ENCODE measurements around the gene SUMO3. TPM values are rescaled to one million over a fixed set of nuclear protein-coding genes. Genes with fewer than 3 reads are reported as not detected.

The SUMO3 gene
- total RNA-seq, 1 experiment from 2014 or later, result 81.5 TPM

DNA sequence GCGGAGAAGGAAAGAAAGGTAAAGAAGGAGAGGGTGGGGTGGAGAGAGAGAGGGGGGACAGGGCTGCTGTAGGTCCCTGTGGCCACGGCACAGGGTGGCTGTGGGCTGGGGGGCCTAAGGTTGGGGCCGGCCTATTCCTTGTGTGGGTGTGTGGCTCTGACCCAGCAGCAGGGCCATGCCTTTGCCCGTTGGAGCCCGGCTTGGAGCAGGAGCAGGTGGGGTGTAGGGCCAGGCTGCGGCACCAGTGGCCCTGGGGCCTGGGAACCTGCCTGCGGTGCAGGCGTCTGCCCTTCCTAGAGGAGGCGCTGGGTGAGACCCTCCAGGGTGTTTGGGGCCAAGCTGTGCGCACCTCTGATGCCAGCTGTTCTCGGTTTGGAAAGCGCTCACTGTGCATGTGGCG is 19.7 kb upstream of the SUMO3 start:
- no peaks in the 10 kb centered on the region for H3K9me3 ChIP-seq (ENCODE audit: insufficient read depth, low read depth)
- POLR2A ChIA-PET (ENCODE audit: unreplicated experiment), result no interaction called here
- DNase-seq, result no peak
- CTCF ChIA-PET, result interaction anchor here (0.6 kb wide), 1 partner anchor 438 kb away, joined by 3 read pairs; no protein-coding TSS in a partner anchor
- no peaks in the 10 kb centered on the region for H3K36me3 ChIP-seq (ENCODE audit: low read depth)
- TF ChIP-seq, protein P1, sequence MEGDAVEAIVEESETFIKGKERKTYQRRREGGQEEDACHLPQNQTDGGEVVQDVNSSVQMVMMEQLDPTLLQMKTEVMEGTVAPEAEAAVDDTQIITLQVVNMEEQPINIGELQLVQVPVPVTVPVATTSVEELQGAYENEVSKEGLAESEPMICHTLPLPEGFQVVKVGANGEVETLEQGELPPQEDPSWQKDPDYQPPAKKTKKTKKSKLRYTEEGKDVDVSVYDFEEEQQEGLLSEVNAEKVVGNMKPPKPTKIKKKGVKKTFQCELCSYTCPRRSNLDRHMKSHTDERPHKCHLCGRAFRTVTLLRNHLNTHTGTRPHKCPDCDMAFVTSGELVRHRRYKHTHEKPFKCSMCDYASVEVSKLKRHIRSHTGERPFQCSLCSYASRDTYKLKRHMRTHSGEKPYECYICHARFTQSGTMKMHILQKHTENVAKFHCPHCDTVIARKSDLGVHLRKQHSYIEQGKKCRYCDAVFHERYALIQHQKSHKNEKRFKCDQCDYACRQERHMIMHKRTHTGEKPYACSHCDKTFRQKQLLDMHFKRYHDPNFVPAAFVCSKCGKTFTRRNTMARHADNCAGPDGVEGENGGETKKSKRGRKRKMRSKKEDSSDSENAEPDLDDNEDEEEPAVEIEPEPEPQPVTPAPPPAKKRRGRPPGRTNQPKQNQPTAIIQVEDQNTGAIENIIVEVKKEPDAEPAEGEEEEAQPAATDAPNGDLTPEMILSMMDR (conservative IDR thresholded peaks at IDR 0.05), result no peak
- TF ChIP-seq EZH2 (IDR thresholded peaks at IDR 0.05; ENCODE audit: low read depth), result no peak
- H4K20me1 ChIP-seq (ENCODE audit: insufficient read depth), result no peaks in the 10 kb centered on the region; the same call in 1 of the 2 replicates
- no peaks in the 10 kb centered on the region for H3K9me2 ChIP-seq (ENCODE audit: insufficient read depth)
- H2AFZ ChIP-seq, result no peak overlapping the region
- no peak overlapping the region for H3K27ac ChIP-seq
- H3K79me2 ChIP-seq (ENCODE audit: low read depth), result no peaks in the 10 kb centered on the region
- no peaks in the 10 kb centered on the region; the same call in 1 of the 2 replicates for H3K4me1 ChIP-seq (replicated peaks; ENCODE audit: insufficient read depth)
- no peak overlapping the region for H3K4me3 ChIP-seq
- no peaks in the 10 kb centered on the region for H3F3A ChIP-seq (ENCODE audit: insufficient read depth, low read depth)
- no peak overlapping the region for H3K4me2 ChIP-seq
- H3K27me3 ChIP-seq (ENCODE audit: insufficient read depth, low read depth), result no peaks in the 10 kb centered on the region
- intact Hi-C loops (cut with micrococcal nuclease; ENCODE audit: unreplicated experiment), result no loop called here
- no TSS peak for BruUV-seq (replicated peaks)

DNA sequence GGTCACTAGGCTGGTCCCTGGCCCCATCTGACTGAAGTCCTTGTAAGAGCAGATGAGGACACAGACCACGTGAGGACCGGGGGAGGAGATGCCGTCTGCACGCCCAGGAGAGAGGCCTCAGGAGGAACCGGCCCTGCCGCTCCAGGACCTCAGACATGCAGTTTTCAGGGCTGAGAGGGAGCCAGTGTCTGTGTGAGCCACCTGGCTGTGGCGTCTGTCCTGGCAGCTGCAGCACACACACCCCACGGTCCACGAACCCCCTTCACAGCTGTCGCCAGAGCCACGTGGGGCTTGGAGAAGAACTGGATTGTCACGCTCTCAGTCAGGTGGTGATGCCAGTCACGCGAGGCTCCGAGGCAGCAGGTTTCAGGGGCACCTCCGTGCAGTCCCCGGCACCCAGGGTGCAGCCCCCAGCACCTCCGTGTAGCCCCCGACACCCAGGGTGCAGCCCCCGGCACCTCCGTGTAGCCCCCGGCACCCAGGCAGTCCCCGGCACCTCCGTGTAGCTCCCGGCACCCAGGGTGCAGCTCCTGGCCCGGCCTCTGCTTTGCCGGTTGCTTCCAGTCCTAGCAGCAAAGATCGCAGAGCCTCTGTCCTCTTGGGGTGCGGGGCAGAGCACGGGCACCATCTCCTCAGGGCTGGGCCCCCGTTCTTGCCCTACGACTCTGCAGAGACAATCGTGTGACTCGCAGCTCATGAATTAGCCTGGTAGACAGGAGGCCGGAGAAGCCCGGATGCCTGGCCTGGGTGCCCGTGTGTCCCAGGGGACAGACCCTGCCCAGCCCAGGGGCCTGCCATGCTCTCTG is 19.0 kb upstream of the SUMO3 start:
- no peaks in the 10 kb centered on the region for H3K9me3 ChIP-seq (ENCODE audit: insufficient read depth, low read depth)
- no peaks in the 10 kb centered on the region for H3K27me3 ChIP-seq (ENCODE audit: insufficient read depth, low read depth)
- H3K36me3 ChIP-seq (ENCODE audit: low read depth), result no peaks in the 10 kb centered on the region
- H3K79me2 ChIP-seq (ENCODE audit: low read depth), result no peaks in the 10 kb centered on the region
- no peaks in the 10 kb centered on the region for H3K9me2 ChIP-seq (ENCODE audit: insufficient read depth)
- no peaks in the 10 kb centered on the region; the same call in 1 of the 2 replicates for H4K20me1 ChIP-seq (ENCODE audit: insufficient read depth)
- H3K4me1 ChIP-seq (replicated peaks; ENCODE audit: insufficient read depth), result no peaks in the 10 kb centered on the region; the same call in 1 of the 2 replicates
- peak; percentile 49 to 63 for DNase-seq
- no peak overlapping the region for H3K4me3 ChIP-seq
- H3K4me2 ChIP-seq, result 0 out of 2 replicates have a peak overlapping the region, but pooled peaks have one; percentile 13
- ChIA-PET POLR2A (ENCODE audit: unreplicated experiment) (no interaction called here), CTCF (interaction anchor here (0.5 to 0.6 kb wide), 2 partner anchors 439 to 468 kb away, joined by 3 to 12 read pairs; no protein-coding TSS in a partner anchor)
- H3F3A ChIP-seq (ENCODE audit: insufficient read depth, low read depth), result no peaks in the 10 kb centered on the region
- no peak overlapping the region for H3K27ac ChIP-seq
- no TSS peak for BruUV-seq (replicated peaks)
- TF ChIP-seq, protein P1 (conservative IDR thresholded peaks at IDR 0.05), result no peak
- no peak for TF ChIP-seq EZH2 (IDR thresholded peaks at IDR 0.05; ENCODE audit: low read depth)
- intact Hi-C loops (cut with micrococcal nuclease; ENCODE audit: unreplicated experiment), result no loop called here
- no peak overlapping the region for H2AFZ ChIP-seq

DNA sequence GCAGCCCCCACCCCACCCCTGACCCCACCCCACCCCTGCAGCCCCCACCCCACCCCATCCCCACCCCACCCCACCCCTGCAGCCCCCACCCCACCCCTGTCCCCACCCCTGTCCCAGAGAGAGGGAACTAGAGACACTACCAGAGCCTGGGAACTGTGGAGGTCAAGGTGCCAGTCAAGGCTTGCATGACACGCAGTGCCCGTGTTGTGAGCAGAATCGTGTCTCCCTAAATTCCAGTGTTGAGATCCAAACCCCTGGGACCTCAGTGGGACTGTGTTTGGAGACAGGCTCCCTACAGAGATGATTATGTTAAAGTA is 18.4 kb upstream of the SUMO3 start:
- H2AFZ ChIP-seq, result no peak overlapping the region
- intact Hi-C loops (cut with micrococcal nuclease; ENCODE audit: unreplicated experiment), result no loop called here
- H3K4me2 ChIP-seq, result 0 out of 2 replicates have a peak overlapping the region, but pooled peaks have one; percentile 13
- H3K36me3 ChIP-seq (ENCODE audit: low read depth), result no peaks in the 10 kb centered on the region
- H3K27me3 ChIP-seq (ENCODE audit: insufficient read depth, low read depth), result no peaks in the 10 kb centered on the region
- TF ChIP-seq, protein P1 (conservative IDR thresholded peaks at IDR 0.05), result no peak
- no peak for TF ChIP-seq EZH2 (IDR thresholded peaks at IDR 0.05; ENCODE audit: low read depth)
- H3K27ac ChIP-seq, result no peak overlapping the region
- H3F3A ChIP-seq (ENCODE audit: insufficient read depth, low read depth), result no peaks in the 10 kb centered on the region
- no peaks in the 10 kb centered on the region for H3K9me2 ChIP-seq (ENCODE audit: insufficient read depth)
- DNase-seq, result no peak
- no peak overlapping the region for H3K4me3 ChIP-seq
- no peaks in the 10 kb centered on the region; the same call in 1 of the 2 replicates for H4K20me1 ChIP-seq (ENCODE audit: insufficient read depth)
- POLR2A ChIA-PET (ENCODE audit: unreplicated experiment), result no interaction called here
- no peaks in the 10 kb centered on the region for H3K9me3 ChIP-seq (ENCODE audit: insufficient read depth, low read depth)
- no peaks in the 10 kb centered on the region; the same call in 1 of the 2 replicates for H3K4me1 ChIP-seq (replicated peaks; ENCODE audit: insufficient read depth)
- H3K79me2 ChIP-seq (ENCODE audit: low read depth), result no peaks in the 10 kb centered on the region
- no TSS peak for BruUV-seq (replicated peaks)
- CTCF ChIA-PET, result interaction anchor here (0.5 kb wide), 1 partner anchor 467 kb away, joined by 12 read pairs; no protein-coding TSS in a partner anchor

Data from PC-9 (cell line).